GM12872 (cell line): ENCODE data around the gene TNFRSF14.

ENCODE experiments used
- TF ChIP-seq, protein P1 (sequence below): IDR thresholded peaks from 3 replicates; pipeline ENCODE4 v1.5.1; 2011; ENCODE audit warnings: low read depth, mild to moderate bottlenecking, low read length, moderate library complexity; ENCODE audit not compliant: insufficient read depth

Gene TNFRSF14

DNA sequence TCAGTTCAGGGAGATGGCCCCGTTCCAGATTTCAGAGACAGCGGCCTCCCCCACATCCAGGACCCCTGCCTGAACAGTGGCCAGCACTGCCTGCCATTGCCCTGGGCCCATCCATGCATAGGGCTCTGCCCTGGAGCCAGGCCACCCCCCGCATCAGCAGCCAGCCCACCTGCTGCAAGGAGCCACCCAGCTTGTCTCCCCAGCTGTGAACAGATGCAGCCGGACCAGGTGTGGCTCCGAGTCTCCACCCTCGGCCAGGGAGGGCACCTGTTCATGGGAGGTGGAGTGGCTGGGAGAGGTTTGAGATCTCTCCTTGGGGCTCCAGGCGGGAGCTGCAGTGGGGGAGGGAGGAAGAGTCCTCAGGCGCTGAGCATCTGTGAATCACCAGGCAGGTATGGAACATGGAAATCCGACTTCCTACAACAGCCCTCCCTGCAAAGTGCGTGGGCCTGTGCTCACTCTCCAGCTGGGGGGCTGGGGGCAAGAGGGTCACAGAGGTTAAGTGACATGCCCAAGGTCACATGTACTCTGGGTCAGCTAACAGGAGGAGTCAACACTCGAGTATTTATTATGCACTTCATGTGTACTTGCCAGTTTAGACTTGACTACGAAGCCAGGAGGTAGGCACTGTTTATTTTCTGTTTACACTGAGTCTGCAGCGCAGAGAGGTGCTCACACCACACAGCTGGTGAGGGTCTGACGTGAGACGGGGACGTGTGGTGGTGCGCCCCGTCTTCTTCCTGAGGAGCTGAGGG is 21.3 kb upstream of the TNFRSF14 start:
- TF ChIP-seq, protein P1, sequence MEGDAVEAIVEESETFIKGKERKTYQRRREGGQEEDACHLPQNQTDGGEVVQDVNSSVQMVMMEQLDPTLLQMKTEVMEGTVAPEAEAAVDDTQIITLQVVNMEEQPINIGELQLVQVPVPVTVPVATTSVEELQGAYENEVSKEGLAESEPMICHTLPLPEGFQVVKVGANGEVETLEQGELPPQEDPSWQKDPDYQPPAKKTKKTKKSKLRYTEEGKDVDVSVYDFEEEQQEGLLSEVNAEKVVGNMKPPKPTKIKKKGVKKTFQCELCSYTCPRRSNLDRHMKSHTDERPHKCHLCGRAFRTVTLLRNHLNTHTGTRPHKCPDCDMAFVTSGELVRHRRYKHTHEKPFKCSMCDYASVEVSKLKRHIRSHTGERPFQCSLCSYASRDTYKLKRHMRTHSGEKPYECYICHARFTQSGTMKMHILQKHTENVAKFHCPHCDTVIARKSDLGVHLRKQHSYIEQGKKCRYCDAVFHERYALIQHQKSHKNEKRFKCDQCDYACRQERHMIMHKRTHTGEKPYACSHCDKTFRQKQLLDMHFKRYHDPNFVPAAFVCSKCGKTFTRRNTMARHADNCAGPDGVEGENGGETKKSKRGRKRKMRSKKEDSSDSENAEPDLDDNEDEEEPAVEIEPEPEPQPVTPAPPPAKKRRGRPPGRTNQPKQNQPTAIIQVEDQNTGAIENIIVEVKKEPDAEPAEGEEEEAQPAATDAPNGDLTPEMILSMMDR, result no peak

DNA sequence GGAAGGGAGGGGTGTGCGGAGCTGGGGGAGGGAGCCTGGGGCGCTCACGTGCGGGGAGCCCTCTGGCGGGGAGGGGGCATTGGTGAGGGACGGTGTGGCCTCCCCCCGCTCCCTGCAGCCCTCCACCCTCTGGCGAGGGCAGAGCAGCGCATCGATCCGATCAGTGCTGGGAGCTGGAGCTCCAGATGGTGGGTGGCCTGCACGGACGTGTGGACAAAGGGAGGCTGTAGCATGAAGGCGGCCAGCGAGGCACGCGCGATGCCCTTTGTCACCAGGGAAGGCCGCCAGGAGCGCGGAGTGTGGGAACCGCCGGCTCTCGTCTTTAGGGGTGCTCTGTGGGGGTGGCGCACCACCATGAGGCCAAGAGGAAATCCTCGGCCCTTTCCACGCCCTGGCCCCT is 20.7 kb upstream of the TNFRSF14 start:
- TF ChIP-seq, protein P1, result no peak

- TF ChIP-seq, protein P1, result no peak
Measured at GRCh38 chr1:2535981-2536380, 20.2 kb upstream of the TNFRSF14 start.

DNA sequence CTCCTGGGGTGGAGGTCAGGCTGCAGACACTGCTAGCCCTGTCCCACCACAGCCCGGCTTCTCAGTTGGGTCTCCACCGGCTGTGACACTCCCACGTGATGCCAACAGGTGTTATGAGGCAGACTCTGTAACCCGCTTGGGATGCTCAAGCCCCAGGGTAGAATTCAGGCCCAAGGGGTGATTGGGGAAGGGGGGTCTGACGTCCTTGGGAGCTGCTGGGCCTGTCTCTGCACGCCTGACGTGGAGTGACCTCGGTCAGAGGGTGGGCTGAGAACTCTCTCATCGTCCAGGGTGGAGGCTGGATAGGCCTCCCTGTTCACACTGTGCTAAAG is 18.4 kb upstream of the TNFRSF14 start:
- TF ChIP-seq, protein P1, result no peak

DNA sequence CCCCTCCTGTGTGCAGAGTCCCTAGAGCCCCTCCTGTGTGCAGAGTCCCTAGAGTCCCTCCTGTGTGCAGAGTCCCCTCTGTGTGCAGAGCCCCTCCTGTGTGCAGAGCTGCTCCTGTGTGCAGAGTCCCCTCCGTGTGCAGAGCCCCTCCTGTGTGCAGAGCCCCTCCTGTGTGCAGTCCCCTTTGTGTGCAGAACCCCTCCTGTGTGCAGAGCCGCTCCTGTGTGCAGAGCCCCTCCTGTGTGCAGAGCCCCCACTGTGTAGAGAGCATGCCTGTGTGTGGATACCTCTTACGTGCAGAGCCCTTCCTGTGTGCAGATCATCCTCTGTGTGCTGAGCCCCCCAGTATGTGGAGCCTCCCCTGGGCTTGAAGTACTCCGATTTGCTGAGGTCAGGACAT is 17.8 kb upstream of the TNFRSF14 start:
- TF ChIP-seq, protein P1, result no peak

GRCh38 chr1:2538872-2539271 is 17.3 kb upstream of the TNFRSF14 start:
- TF ChIP-seq, protein P1, result no peak

- TF ChIP-seq, protein P1, result peak; percentile 60
Measured at GRCh38 chr1:2539312-2539907, 16.8 kb upstream of the TNFRSF14 start.
